T follicular helper cell (primary cell): ENCODE data around the gene RRN3.
"Not testable (repeated sequence)": the region's sequence is repeated elsewhere in the genome, so short reads cannot be mapped to it uniquely, and the experiment has no call there.

Experiments
- DNase-seq: peaks from one replicate; pipeline ENCODE4 v3.0.0-alpha.2; 2020; ENCODE audit warnings: low read depth

RRN3 gene

DNA sequence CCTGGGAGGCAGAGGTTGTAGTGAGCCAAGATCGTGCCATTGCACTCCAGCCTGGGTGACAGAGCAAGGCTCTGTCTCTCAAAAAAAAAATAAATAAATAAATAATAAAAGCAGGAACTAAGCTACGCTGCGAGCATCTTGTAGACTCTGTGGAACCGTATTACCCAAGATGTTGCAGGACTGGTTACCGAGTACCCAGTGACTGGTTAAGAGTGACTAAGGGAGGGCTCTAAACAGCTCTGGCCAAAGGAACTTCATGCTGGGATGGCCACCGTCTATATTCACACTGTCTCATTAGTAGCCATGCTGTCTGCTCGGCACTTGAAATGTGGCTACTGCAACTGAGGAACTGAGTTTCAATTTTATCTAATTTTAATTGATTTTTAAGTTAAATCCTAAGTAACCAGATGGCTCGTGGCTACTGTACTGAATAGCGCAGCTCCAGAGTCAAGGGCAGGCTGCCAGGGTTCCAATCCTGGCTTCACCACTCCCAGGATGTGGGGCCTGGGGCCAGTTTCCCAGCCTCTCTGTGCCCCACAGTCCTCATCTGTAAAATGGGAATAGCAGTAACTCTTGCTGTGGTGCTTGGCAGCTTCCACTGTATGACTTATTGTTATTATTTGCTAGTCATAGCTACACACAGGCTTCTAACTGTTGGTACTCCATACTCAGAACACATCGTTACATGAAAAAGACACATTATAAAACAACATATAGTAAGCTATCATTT, 41.2 kb downstream of the RRN3 start:
- no peak for DNase-seq

DNA sequence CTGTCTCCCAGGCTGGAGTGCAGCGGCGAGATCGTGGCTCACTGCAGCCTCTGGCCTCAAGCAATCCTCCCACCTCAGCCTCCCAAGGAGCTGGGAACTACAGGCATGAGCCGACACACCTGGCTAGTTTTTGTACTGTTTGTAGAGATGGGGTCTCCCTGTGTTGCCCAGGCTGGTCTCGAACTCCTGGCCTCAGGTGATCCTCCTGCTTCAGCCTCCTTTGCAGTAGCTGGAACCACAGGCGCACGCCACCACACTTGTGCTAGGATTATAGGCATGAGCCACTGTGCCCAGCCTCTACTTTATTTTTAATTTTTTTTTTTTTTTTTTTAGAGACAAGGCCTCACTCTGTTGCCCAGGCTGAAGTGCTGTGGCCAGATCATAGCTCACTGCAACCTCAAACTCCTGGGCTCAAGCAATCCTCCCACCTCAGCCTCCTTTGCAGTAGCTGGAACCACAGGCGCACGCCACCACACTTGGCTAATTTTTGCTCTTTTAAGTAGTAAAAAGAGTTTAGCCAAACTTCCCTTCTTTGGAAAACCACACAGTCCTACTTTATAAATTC, 42.6 kb downstream of the RRN3 start:
- no peak for DNase-seq

- DNase-seq: not testable (repeated sequence)
Observed at GRCh38 chr16:15050440-15050839, 43.6 kb downstream of the RRN3 start.

DNA sequence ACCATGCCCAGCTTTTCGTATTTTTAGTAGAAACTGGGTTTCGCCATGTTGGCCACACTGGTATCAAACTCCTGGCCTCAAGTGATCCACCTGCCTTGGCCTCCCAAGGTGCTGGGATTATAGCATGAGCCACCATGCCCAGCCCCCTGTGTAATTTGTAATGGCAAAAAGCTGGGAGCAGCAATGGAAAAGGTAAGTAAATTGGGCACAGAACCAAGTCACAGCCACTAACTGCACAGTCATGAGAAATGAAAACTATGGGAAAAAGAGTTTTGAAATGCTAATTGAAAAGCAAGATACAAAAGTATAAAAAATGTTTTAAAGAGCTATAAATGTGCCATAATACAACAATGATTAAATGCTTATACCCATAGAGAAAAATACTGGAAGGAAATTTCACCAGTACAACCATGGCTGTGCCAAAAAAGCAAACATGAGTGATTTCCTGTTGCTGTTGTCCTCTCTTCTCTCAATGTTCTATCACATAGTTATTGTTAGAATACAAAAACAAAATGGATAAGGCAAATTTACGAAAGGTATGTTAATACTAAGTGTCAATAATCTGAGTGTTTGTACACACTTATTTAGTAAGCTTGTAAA, 44.4 kb downstream of the RRN3 start:
- DNase-seq: no peak

DNA sequence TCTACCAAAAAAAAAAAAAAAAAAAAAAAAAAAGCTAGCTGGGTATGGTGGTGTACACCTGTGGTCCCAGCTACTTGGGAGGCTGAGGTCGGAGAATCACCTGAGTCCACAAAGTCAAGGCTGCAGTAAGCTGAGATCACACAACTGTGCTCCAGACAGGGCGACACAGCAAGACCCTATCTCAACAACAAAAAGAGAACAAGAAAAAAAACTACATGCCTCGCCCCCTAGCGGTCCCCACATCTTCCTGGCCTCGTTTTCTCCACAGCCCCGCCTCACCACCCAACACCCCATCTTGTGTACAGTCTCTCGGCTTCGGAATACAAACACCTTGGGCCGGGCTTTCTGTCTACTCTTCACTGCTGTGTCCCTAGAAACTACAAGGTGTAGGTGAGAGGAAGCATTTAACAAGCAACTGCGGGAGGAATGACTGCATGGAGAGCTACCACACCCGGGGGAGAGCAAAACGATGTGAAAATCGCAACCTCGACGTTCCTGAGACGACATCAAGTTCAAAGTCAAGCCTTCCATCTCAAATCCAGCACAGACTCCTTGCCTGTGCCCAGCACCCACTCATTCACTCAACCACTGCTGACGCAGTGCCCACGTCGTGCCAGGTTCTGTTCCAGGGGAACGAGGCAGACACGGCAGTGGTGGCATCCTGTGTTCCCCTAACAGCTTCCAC, 47.2 kb downstream of the RRN3 start:
- no peak for DNase-seq

- not testable (repeated sequence) for DNase-seq
Observed at GRCh38 chr16:15045270-15045669, 48.8 kb downstream of the RRN3 start.

DNA sequence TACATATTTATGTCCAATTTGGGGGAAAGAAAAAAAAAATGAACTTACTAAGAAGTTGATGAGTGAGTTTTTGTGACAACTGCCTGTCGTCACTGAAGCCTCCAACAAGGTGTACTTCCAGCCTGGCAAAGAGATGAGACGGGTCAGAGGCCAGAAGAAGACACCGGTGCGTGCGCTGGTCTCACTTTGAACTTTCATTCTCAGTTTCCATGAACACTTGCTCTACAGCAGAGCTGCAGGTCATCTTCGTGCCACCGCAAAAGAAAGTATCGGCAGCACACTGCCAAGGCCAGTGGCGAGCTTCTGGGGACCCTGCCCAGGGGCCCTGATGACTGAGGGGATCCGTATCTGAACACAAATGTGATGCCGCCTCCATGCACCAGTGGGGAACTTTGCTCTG, 49.8 kb downstream of the RRN3 start:
- DNase-seq: no peak

- no peak for DNase-seq
Observed at GRCh38 chr16:15043344-15043743, 50.7 kb downstream of the RRN3 start.

- DNase-seq: no peak
Observed at GRCh38 chr16:15041271-15042004, 52.6 kb downstream of the RRN3 start.

DNA sequence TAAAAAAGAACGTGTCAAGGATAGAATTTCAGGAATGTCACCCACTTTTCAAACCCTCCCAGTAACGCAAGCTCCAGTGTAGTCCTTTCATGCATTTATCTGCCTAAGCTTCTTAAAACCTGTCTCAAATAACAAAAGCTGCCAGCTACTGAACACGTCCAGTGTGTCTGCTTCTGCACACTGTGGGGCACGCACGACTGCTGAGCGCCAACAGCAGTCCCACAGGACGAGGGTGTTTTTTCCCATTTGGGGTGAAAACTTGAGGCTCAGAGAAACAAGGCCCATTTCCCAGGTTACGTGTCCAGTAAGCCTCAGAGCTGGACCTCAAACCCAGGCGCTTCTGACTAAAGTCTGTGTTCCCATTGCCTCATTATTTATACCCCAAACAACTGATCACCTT, 55.4 kb downstream of the RRN3 start:
- no peak for DNase-seq

- DNase-seq: no peak
Observed at GRCh38 chr16:15037745-15038144, 56.3 kb downstream of the RRN3 start.

GRCh38 chr16:15037003-15037402, 57.1 kb downstream of the RRN3 start:
- no peak for DNase-seq

- no peak for DNase-seq
Observed at GRCh38 chr16:15035163-15035729, 58.8 kb downstream of the RRN3 start.

DNA sequence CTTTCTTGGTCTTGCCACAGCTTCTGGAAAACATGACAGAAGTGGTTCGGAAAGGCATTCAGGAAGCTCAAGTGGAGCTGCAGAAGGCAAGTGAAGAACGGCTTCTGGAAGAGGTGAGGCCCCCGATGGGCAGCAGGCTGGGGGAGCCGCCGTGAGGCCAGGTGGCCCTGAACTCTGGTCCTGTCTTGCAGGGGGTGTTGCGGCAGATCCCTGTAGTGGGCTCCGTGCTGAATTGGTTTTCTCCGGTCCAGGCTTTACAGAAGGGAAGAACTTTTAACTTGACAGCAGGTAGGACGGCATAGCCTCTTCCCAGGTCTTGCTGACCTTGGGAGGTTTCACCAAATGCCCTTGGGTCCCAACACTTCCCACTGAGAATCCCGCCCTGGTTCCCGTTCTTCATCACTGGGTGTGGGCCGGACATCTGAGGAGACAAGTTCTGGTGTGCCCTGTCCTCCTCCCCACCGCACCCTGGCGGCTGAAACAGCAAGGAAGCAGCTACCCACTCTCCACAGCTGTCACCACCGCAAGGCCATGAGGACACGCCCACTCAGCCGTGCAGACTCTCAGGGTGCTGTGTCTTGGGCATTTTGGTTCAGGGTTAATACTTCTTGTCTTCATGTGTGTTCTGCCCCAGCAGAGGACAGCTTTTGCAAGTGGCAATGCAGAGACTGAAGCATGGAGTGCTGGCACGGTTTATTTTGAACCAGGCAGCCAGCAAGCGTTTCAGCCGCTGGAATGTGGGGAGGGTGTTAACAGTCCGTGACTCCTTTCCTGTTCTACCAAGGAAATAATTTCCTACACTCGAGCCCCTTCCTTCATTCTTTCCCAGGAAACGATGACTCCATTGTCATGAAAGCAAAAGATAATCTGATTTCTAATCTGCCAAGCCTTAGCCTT, 59.6 kb downstream of the RRN3 start:
- no peak for DNase-seq

- DNase-seq: no peak
Observed at GRCh38 chr16:15033309-15033707, 60.8 kb downstream of the RRN3 start.

DNA sequence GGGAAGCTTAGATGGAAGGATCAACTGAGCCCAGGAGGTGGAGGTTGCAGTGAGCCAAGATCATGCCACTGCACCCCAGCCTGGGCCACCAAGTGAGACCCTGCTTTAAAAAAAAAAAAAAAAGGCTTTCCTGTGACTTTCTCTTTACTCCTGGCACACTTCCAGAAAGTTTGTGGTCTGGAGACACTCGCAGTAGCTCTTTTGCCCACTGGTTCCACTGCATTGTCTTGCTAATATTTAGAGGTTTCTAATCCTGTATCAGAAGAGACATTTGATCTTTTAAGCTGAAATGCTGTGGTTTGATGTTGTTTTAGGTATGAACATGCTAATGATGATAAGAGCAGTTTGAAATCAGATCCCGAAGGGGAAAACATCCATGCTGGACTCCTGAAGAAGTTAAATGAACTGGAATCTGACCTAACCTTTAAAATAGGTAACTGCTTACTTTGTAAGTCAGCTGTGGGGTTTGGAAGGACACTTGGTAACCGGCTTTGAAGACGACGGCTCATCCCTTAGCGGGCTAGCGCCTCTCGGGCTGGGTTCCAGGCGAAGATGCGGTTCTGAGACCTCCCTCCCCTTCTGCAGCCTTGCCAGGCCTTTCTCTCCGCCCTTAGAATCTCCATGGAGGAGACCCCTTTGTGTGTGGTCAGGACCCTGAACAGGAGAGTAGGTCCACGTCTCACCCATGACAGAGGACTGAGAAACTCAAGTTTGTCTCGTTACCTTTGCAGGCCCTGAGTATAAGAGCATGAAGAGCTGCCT, 61.3 kb downstream of the RRN3 start:
- DNase-seq: no peak

- DNase-seq: no peak
Observed at GRCh38 chr16:15031586-15031985, 62.5 kb downstream of the RRN3 start.

DNA sequence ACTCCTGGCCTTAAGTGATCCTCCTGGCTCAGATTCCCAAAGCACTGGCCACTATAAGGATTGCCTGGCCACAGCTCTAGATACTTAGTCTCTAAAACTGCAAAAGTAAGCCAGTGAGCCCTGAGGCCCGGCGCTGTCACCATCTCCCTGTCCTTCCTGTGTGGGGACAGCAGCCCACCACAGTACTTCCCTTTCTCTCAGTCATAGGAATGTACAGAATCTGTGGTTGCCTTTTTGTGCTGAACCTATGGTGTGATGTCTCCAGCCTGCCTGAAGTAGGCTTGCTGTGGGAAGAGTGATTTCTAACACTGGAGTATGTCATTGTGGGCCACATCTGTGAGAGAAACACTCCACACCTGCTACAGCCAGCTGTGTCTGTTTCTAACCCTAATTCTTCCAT, 62.9 kb downstream of the RRN3 start:
- no peak for DNase-seq

GRCh38 chr16:15029749-15030148, 64.3 kb downstream of the RRN3 start:
- not testable (repeated sequence) for DNase-seq
